GM19023 (cell line): ENCODE measurements around the gene IQCM.

Experiments
- ATAC-seq: cut with Tn5 transposase; IDR thresholded peaks from one replicate; pipeline ENCODE4 v1.9.1; 2021; ENCODE audit warnings: mild to moderate bottlenecking, moderate library complexity; ENCODE audit not compliant: unreplicated experiment

The IQCM gene

GRCh38 chr4:149815743-149816142 lies at the start of gene IQCM:
Gene IQCM (minus strand): TSS chr4:149815843. CDS start chr4:149742691, 73,152 bp downstream.
- ATAC-seq, result no peak

GRCh38 chr4:149857446-149857845 lies 41.8 kb upstream of the IQCM start:
- ATAC-seq, result no peak

- no peak for ATAC-seq
Observed at GRCh38 chr4:149845743-149846142, 30.1 kb upstream of the IQCM start.

GRCh38 chr4:149841686-149842085 lies 26.0 kb upstream of the IQCM start:
- no peak for ATAC-seq

GRCh38 chr4:149838036-149838435 lies 22.4 kb upstream of the IQCM start:
- ATAC-seq, result no peak

- no peak for ATAC-seq
Observed at GRCh38 chr4:149836546-149836945, 20.9 kb upstream of the IQCM start.

- no peak for ATAC-seq
Observed at GRCh38 chr4:149835280-149835679, 19.6 kb upstream of the IQCM start.

- ATAC-seq, result no peak
Observed at GRCh38 chr4:149831656-149832208, 16.1 kb upstream of the IQCM start.

- ATAC-seq, result no peak
Observed at GRCh38 chr4:149830823-149831222, 15.2 kb upstream of the IQCM start.

- no peak for ATAC-seq
Observed at GRCh38 chr4:149825336-149825735, 9.7 kb upstream of the IQCM start.

GRCh38 chr4:149823769-149824221 lies 8.2 kb upstream of the IQCM start:
- ATAC-seq, result no peak

- ATAC-seq, result no peak
Observed at GRCh38 chr4:149801416-149801815, 14.2 kb downstream of the IQCM start.

- no peak for ATAC-seq
Observed at GRCh38 chr4:149799546-149799945, 16.1 kb downstream of the IQCM start.

- ATAC-seq, result no peak
Observed at GRCh38 chr4:149796381-149796780, 19.3 kb downstream of the IQCM start.

GRCh38 chr4:149795256-149795655 lies 20.4 kb downstream of the IQCM start:
- ATAC-seq, result no peak

GRCh38 chr4:149794352-149794751 lies 21.3 kb downstream of the IQCM start:
- no peak for ATAC-seq

GRCh38 chr4:149793459-149793858 lies 22.2 kb downstream of the IQCM start:
- ATAC-seq, result no peak

GRCh38 chr4:149791851-149792250 lies 23.8 kb downstream of the IQCM start:
- no peak for ATAC-seq

- ATAC-seq, result no peak
Observed at GRCh38 chr4:149790172-149790907, 25.3 kb downstream of the IQCM start.

GRCh38 chr4:149788300-149788699 lies 27.3 kb downstream of the IQCM start:
- ATAC-seq, result no peak

GRCh38 chr4:149785696-149786431 lies 29.8 kb downstream of the IQCM start:
- no peak for ATAC-seq

GRCh38 chr4:149784018-149784417 lies 31.6 kb downstream of the IQCM start:
- ATAC-seq, result no peak
